GM12874 (cell line): Measurements from ENCODE around the gene DDX54.

Experiments used
- TF ChIP-seq, protein P1 (sequence below): IDR thresholded peaks from 2 replicates; pipeline ENCODE4 v1.5.1; 2011; ENCODE audit warnings: low read depth, mild to moderate bottlenecking, control low read depth, low read length, moderate library complexity; ENCODE audit not compliant: insufficient read depth

The DDX54 gene

GRCh38 chr12:113211160-113211559 lies 25.9 kb upstream of the DDX54 start:
- TF ChIP-seq, protein P1, sequence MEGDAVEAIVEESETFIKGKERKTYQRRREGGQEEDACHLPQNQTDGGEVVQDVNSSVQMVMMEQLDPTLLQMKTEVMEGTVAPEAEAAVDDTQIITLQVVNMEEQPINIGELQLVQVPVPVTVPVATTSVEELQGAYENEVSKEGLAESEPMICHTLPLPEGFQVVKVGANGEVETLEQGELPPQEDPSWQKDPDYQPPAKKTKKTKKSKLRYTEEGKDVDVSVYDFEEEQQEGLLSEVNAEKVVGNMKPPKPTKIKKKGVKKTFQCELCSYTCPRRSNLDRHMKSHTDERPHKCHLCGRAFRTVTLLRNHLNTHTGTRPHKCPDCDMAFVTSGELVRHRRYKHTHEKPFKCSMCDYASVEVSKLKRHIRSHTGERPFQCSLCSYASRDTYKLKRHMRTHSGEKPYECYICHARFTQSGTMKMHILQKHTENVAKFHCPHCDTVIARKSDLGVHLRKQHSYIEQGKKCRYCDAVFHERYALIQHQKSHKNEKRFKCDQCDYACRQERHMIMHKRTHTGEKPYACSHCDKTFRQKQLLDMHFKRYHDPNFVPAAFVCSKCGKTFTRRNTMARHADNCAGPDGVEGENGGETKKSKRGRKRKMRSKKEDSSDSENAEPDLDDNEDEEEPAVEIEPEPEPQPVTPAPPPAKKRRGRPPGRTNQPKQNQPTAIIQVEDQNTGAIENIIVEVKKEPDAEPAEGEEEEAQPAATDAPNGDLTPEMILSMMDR, result no peak

DNA sequence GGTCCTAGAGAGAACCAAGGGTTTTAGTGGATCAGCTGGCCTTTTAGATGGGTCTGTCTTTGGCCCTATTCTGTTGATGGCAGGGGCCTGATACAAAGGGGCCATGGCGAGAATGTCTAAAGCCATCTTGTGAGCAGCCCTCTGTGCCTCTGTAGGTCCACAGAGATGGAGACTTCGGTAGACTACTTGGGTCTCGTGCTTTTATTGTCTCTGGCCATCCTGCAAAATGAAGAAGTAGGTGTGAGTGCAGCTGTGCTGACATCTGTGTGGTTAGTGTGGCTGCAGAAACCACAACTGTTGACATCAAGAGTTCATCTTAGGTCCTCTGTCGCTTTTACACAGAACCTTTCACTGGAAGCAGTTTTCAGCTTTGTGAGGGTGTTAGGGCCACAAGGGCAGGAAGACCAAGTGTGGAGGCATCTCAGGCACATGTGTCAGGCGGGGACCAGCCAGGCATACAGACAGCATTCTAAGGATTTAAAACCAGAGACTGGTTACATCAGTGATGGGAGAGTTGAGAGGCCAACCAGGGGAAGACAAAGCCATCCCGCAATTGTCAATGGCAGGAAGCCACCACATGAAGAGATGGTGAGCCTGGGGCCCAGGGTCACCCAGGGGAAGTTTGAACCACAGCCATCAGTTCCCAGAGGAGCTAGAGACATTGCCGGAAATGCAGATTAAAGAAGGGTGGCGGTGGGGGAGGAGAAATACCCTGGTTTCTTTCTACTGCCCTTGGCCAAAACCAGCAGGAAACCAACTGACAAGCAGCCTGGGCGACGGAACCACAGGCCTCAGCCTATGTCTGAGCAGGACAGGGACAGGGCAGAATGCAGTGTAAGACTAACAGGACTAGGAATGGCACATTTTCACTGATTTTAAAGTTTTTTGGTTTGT lies 23.0 kb upstream of the DDX54 start:
- TF ChIP-seq, protein P1, result no peak

DNA sequence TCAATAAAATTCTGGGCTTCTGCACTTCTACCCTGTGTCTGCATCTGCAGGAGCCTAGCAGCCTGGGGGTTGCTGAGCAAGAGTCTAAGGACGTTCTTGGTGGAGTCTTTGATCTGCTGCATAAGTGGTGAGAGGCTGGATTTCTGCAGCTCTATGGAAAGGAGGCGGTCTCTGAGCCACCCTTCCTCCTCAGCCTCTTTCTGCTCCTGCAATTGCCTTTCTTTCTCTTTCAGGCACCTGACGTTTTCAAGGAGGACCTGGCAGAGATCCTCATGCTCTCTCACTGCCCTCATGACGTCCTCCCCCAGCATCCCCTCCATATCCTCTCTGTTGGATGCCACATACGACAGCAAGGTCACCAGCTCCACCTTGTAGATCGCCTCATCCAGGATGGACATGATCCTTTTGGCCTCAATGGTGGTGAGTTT lies 22.3 kb upstream of the DDX54 start:
- TF ChIP-seq, protein P1, result no peak

GRCh38 chr12:113204804-113205203 lies 19.5 kb upstream of the DDX54 start:
- TF ChIP-seq, protein P1, result no peak

GRCh38 chr12:113203852-113204760 lies 18.8 kb upstream of the DDX54 start:
- TF ChIP-seq, protein P1, result no peak

DNA sequence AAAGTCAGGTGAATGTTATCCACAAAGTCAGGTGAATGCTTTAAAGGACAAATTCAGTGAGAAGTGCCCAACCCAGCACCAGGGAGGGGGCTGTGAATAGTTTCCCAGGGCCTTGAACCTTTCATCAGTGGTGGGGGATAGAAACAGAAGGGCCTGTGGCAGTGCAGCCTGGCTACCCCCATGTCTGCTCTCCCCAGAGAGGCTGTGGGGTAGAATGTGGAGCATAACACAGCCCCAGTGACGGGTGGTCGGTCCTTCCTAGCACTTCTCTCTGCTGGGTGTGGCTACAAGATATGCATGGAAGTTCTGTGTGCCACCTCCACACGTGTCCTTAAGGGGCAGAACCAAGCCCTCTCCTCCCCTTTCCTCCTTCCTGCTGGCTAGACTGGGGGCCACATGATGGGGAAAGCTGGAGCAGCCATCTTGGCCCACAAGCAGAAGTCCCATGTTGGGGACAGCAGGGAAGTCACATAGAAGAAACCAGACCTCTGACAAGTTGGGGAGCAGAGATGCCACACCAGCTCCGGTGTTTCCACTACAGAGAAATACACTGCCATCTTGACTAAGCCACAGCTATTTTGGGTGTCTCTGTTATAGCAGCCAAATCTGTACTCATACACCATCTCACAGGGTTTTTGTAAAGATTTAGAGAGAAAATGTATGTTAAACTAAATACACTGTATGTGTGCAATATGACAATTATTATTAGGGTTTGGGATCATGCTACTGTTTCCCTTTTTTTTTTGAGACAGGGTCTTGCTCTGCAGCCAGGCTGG lies 17.2 kb upstream of the DDX54 start:
- TF ChIP-seq, protein P1, result no peak
